Gastrocnemius medialis (tissue), 4 donors: ENCODE data around the gene IGLL5.

ENCODE experiments used
- POLR2A ChIP-seq, 2 donors: fragments of 450-650 bp; IDR thresholded peaks; one replicate each; pipeline ENCODE4 v1.6.1; 2017; ENCODE audit warnings: antibody characterized with exemption in 2 of 2, mild to moderate bottlenecking in 2 of 2, moderate library complexity in 2 of 2
- TF ChIP-seq, protein P1 (sequence below), 5 experiments: fragments of 450-650 bp in 3 of 5; fragments of 200-600 bp in 2 of 5; sonication (generic) in 2 of 5; IDR thresholded peaks in 4 of 5; conservative IDR thresholded peaks in 1 of 5; 1 replicate in 4 of 5; 2 replicates in 1 of 5; pipeline ENCODE4 v1.5.1; 2016 to 2019; ENCODE audit warnings: antibody characterized with exemption in 5 of 5, mild to moderate bottlenecking in 3 of 5, moderate library complexity in 3 of 5

- TF ChIP-seq, protein P1, sequence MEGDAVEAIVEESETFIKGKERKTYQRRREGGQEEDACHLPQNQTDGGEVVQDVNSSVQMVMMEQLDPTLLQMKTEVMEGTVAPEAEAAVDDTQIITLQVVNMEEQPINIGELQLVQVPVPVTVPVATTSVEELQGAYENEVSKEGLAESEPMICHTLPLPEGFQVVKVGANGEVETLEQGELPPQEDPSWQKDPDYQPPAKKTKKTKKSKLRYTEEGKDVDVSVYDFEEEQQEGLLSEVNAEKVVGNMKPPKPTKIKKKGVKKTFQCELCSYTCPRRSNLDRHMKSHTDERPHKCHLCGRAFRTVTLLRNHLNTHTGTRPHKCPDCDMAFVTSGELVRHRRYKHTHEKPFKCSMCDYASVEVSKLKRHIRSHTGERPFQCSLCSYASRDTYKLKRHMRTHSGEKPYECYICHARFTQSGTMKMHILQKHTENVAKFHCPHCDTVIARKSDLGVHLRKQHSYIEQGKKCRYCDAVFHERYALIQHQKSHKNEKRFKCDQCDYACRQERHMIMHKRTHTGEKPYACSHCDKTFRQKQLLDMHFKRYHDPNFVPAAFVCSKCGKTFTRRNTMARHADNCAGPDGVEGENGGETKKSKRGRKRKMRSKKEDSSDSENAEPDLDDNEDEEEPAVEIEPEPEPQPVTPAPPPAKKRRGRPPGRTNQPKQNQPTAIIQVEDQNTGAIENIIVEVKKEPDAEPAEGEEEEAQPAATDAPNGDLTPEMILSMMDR (IDR thresholded peaks at IDR 0.05 in 4 of 5, conservative IDR thresholded peaks at IDR 0.05 in 1 of 5), result no peak
- no peak for TF ChIP-seq POLR2A (IDR thresholded peaks at IDR 0.05)
Observed at GRCh38 chr22:22935056-22935545, 47.5 kb downstream of the IGLL5 start.
